Measurements from ENCODE around the gene TSHZ2.

TSHZ2 gene

GRCh38 chr20:53042521-53042920, 70.4 kb downstream of the TSHZ2 start:
- H3K4me3 ChIP-seq (ENCODE audit: low read depth, low read length): no peak overlapping the region
- TF ChIP-seq CTCF (conservative IDR thresholded peaks at IDR 0.05; ENCODE audit: low read depth, low read length): no peak
- DNase-seq (ENCODE audit: low read depth): no peak

- DNase-seq (ENCODE audit: low read depth): no peak
- TF ChIP-seq CTCF (conservative IDR thresholded peaks at IDR 0.05; ENCODE audit: low read depth, low read length): no peak
- H3K4me3 ChIP-seq (ENCODE audit: low read depth, low read length): no peak overlapping the region
Measured at GRCh38 chr20:53044296-53044695, 72.1 kb downstream of the TSHZ2 start.

GRCh38 chr20:53045941-53046340, 73.8 kb downstream of the TSHZ2 start:
- no peak for TF ChIP-seq CTCF (conservative IDR thresholded peaks at IDR 0.05; ENCODE audit: low read depth, low read length)
- no peak overlapping the region for H3K4me3 ChIP-seq (ENCODE audit: low read depth, low read length)
- DNase-seq (ENCODE audit: low read depth): no peak

GRCh38 chr20:53047203-53047602, 75.0 kb downstream of the TSHZ2 start:
- no peak overlapping the region for H3K4me3 ChIP-seq (ENCODE audit: low read depth, low read length)

GRCh38 chr20:53048387-53048786, 76.2 kb downstream of the TSHZ2 start:
- DNase-seq (ENCODE audit: low read depth): no peak
- no peak for TF ChIP-seq CTCF (conservative IDR thresholded peaks at IDR 0.05; ENCODE audit: low read depth, low read length)
- H3K4me3 ChIP-seq (ENCODE audit: low read depth, low read length): no peak overlapping the region

More at GRCh38 chr20:53047203-53047602, 75.0 kb downstream of the TSHZ2 start:
- DNase-seq (ENCODE audit: low read depth): no peak
- TF ChIP-seq CTCF (conservative IDR thresholded peaks at IDR 0.05; ENCODE audit: low read depth, low read length): no peak

- H3K4me3 ChIP-seq (ENCODE audit: low read depth, low read length): no peak overlapping the region
- DNase-seq (ENCODE audit: low read depth): no peak
- no peak for TF ChIP-seq CTCF (conservative IDR thresholded peaks at IDR 0.05; ENCODE audit: low read depth, low read length)
Measured at GRCh38 chr20:53050338-53050737, 78.2 kb downstream of the TSHZ2 start.

GRCh38 chr20:53052380-53052779, 80.2 kb downstream of the TSHZ2 start:
- DNase-seq (ENCODE audit: low read depth): no peak
- TF ChIP-seq CTCF (conservative IDR thresholded peaks at IDR 0.05; ENCODE audit: low read depth, low read length): no peak
- H3K4me3 ChIP-seq (ENCODE audit: low read depth, low read length): no peak overlapping the region
